HT1080 (cell line): ENCODE data around the gene DLX4. TPM values are rescaled to one million over a fixed set of nuclear protein-coding genes. Genes with fewer than 3 reads are reported as not detected.
A peak's percentile ranks its signal among the peaks of the same experiment; 100 is the strongest.

ENCODE experiments used
- DNase-seq: peaks from one replicate; pipeline ENCODE4 v3.0.0-alpha.2; 2015; ENCODE audit warnings: low read depth
- polyA plus RNA-seq, 2 experiments: library from polyadenylated mRNA; depleted of rRNA; stranded (reverse); fragments of >200 nt; gene quantifications; 2 replicates each; pipeline ENCODE4 v1.2.3, GENCODE V29; 2015
- total RNA-seq: library from RNA; depleted of rRNA; stranded (reverse); fragments of >200 nt; shearing (Covaris generic); gene quantifications from 2 replicates; pipeline ENCODE4 v1.2.3, GENCODE V29; 2014; rRNA removed

DLX4 gene, protein sequence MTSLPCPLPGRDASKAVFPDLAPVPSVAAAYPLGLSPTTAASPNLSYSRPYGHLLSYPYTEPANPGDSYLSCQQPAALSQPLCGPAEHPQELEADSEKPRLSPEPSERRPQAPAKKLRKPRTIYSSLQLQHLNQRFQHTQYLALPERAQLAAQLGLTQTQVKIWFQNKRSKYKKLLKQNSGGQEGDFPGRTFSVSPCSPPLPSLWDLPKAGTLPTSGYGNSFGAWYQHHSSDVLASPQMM
- total RNA-seq: 0.10 and 0.31 TPM in 2 replicates
- polyA plus RNA-seq (2015; cell fraction: cytosol; rRNA removed): 0.10 and 0.67 TPM in 2 replicates
- 0.32 and 1.7 TPM in 2 replicates for polyA plus RNA-seq (2015; cell fraction: nucleus; rRNA removed)

DNA sequence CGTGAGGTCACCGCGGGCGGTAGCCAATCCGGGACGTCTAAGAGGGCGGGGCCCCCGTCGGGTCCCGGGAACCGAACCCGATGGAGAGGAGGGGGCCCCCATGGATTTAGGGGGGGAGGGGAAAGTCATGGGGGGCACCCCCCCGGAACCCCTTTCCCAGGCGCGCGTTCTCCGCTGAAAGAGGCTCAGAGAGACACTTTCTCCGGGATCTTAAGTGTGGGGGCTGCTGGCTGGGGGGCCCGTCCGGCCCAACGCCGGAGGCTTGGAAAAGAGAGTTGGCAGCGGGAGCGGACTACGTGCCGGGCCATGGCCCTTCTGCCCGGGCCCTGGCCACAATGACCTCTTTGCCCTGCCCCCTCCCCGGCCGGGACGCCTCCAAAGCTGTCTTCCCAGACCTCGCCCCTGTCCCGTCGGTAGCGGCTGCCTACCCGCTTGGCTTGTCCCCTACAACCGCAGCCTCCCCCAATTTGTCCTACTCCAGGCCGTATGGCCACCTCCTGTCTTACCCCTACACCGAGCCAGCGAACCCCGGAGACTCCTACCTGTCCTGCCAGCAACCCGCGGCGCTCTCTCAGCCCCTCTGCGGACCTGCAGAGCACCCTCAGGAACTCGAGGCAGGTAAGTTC is at the start of gene DLX4:
TSS of gene DLX4 (plus strand) at position 57 of the 626 bp plus-strand sequence. CDS start at position 336, 279 bp downstream.
- DNase-seq: no peak

DNA sequence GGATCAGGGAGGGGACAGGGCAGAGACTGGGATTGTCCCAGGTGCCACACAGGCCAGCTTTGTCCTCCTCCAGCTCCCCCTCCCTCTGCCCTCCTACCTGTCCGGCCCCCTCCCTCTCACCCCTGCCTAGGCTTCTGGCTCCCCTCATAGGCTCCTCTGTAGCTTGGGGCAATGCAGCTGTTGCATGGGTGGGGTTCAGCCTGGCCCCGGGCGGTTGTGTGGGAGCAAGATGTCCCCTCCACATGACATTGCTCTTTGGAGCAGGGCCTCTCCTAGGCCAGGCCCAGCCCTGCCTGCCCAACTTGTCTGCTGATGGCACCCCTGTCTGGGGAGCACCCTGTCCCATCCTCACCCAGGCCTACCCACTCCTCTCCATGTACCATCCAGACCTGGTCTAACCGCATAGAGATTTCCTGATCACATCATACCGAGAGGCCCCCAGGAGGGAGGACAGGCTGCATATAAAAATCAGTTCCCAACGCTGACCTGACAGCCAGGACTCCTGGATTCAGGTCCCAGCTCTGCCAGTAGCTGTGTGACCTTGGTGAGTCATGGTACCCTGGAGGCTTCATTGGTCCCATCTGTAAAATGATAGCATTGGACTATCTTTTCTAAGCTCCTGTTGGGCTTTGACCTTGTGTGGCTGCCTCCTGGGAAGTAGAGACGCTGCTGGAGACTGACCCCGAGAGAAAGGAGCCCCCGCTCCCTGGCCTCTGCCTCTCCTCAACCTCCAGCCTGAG is 48.8 kb upstream of the DLX4 start:
- no peak for DNase-seq

DNA sequence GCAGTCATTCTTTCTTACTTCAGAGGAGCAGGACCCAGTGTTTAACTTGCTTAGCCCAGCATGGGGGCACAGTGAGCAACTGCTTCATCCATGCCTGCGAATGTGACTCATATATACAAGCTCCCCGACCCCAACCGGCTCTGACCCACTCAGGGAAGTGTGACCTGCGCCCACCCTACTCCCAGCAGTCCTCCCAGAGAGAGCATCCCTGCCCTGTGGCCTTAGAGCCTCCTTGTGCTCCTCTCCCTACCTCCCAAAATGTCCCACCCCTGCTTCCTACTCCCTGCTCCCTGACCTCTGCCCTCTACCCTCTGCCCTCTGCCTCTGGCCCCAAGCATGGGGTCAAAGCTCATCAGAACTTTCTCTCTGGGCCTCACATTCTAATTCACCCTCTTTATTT is 46.9 kb upstream of the DLX4 start:
- DNase-seq: no peak

GRCh38 chr17:49924116-49924515 is 44.9 kb upstream of the DLX4 start:
- no peak for DNase-seq

- no peak for DNase-seq
Measured at GRCh38 chr17:49924589-49924988, 44.4 kb upstream of the DLX4 start.

DNA sequence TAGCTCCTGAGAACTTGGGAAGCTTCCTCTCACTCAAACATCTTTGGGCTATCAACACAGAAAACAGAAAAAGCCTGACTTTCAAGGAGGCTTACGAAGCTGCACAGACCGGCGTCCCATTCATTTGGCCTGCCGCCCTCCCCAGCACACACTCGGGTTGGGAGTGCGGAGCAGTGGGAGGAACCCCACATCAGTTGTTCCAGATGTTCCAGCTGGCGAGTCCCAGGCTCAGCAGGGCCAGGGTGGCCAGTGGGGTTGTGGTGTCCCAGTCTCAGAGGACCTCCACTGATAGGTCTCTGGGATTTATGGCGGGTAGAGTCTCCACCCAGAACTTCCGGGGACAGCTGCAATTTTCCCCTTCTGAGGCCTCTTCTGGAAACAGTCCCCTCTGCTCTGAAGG is 43.1 kb upstream of the DLX4 start:
- DNase-seq: no peak

DNA sequence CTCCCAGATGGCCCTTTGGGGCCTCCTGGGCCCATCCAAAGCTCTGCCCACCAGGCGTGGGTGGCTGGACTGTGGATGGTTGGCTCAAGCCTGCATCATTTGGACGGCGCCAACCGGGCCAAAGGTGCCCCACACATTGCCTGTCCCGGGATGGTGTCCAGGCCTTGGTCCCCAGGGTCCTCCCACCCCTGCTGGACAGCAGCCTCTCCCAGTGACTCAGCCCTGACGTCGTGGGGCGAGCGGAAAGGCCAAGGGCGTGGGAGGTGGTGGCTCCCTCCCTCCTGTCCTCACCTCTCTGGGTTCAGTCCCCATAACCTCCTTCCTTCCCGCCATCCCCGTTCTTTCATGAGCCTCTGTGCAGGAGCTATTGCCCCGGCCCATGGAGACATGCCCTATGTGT is 42.1 kb upstream of the DLX4 start:
- DNase-seq: no peak

DNA sequence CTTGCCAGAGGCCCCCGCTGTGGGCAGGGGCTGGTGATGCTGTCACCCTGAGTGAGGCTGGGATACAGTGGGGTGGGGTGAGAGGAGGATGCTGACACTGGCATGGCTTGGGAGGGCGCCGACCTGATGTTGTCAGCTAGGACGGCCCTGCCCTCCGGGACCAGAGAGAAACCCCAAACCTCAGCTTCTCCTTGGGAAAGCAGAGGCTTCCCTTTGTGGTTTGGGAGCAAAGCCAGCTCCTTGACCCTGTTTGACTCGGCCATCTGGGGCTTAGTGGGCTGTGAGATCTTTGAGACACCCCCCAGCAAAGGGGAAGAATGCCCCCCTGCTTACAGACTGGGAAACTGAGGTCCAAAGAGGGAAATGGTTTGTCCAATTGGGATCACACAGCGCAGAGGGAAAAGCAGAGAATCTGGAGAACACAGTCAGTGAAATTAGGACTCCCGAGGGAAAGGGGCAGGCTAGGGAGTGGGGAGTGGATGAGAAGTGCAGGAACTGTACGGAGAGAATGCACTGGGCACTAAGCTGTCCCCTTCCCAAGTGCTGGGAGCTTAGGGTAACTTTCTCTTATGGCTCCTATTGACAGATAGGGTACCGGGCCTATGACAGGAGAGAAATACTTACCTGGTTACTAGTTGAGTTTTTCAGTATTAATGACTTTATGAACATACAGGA is 40.7 kb upstream of the DLX4 start:
- peak; percentile 26 for DNase-seq

- DNase-seq: peak; percentile 76
Measured at GRCh38 chr17:49928837-49929475, 40.0 kb upstream of the DLX4 start.

DNA sequence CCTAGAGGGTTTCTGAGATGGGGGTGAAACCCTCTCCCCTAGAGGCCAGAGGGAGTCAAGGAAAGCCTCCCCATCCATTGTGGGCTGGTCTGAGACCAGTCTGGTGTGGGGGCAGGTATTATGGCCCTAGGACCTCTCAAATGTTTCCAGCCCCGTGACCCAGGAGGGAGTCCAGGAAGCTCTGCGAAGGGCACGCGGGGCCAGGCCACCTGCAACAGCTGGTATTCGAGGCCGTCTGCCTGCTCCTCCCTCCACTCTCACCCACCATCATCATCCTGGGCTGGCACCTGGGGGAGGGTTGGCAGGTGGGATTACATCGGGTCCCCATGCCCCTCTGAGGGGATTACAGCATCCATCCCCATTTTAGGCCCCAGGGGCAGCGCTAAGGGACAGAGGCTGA is 38.1 kb upstream of the DLX4 start:
- DNase-seq: no peak

- DNase-seq: no peak
Measured at GRCh38 chr17:49931416-49932137, 37.4 kb upstream of the DLX4 start.

DNA sequence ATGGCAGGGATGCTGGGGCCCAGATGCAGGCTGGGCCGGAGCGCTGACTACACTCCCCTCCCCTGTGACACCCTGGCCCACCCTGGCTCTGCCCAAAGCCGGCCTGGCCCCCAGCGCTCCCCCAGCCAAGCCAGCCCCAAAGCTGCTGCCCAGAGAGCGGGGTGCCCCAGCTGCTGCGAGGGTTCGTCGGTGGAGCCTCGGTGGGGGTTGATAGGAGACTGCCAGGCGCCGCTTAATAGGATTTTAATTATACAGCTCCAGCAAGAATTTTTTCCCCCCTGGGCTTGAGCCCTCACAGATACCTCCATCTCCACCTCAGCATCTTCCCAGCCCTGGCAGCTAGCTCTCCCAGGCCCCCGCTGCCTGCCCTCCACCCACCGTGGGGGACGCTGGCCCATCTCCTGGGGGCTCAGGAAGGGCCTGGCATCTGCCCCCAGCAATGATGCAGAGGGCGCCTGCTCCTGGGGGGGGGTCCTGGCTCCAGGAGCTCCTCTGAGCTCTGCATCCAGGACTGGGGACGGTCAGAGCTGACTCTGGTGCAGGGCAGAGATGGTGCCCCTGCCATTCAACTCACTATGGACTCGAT is 36.8 kb upstream of the DLX4 start:
- no peak for DNase-seq

DNA sequence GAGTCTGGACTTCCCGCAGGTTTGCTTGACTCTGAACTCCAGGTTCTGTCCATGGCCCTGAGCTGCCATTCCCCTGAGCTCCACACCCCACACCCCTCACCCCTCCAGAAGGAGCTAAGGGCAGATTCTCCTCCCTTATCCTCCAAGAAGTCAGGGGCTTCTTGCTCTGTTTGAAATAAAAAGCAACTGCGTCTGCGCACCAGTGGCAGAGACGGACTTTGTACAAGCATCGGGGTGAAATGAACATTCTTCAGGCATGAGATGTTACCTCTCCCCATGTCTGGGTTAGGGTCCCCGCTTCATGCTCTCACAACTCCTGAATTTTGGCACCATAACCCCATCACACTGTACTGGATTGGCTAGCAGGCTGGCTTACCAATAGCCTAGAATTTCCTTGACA is 36.1 kb upstream of the DLX4 start:
- DNase-seq: no peak

GRCh38 chr17:49935526-49936210 is 33.3 kb upstream of the DLX4 start:
- no peak for DNase-seq

- DNase-seq: no peak
Measured at GRCh38 chr17:49936386-49936785, 32.6 kb upstream of the DLX4 start.

DNA sequence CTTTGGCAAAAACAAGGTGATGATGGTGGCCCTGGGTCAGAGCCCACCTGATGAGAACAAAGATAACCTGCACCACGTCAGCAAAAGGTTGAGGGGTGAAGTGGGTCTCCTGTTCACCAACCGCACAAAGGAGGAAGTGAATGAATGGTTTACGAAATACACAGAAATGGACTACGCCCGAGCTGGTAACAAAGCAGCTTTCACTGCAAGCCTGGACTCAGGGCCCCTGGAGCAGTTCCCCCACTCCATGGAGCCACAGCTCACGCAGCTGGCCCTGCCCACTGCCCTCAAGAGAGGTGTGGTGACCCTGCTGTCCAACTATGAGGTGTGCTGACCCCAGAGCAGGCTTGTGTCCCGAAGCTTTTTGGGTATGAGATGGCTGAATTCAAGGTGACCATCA is 29.7 kb upstream of the DLX4 start:
- no peak for DNase-seq

DNA sequence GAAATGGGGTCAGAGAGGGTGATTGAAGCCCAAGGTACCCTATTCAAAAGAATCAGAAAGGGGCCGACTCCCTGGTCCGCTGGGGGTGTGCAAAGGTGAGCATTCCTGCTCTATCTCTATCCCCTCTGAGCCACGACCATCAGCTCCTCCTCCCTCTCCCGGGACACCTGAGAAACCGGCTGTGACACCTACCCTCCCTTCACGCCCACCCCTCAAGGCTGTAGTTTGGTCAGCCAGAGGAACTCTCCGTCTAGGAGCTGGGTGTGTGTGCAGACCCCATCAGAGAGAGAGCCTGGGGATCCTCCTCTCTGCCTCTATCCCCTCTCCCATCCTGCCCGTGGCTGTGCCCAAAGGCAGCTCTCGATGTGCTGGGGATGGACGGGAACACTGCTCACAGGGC is 27.6 kb upstream of the DLX4 start:
- DNase-seq: no peak

DNA sequence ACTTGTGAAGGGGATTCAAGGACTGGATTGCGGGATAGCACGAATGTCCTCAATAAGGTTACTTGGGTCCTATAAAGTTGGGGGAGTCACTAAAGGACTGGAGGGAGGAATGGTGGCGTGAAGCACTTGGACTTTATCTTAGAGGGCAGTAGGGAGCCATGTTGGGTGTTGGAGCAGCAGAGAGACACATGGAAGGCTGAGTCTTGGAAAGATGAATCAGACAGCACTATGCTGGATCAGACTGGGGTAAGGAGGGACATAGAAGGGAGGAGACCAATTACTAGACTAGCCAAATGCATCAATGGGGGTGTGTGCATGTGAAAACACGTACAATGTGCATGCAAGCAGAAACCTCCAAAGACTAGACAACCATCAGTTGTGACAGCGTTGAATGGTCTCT is 26.0 kb upstream of the DLX4 start:
- no peak for DNase-seq

DNA sequence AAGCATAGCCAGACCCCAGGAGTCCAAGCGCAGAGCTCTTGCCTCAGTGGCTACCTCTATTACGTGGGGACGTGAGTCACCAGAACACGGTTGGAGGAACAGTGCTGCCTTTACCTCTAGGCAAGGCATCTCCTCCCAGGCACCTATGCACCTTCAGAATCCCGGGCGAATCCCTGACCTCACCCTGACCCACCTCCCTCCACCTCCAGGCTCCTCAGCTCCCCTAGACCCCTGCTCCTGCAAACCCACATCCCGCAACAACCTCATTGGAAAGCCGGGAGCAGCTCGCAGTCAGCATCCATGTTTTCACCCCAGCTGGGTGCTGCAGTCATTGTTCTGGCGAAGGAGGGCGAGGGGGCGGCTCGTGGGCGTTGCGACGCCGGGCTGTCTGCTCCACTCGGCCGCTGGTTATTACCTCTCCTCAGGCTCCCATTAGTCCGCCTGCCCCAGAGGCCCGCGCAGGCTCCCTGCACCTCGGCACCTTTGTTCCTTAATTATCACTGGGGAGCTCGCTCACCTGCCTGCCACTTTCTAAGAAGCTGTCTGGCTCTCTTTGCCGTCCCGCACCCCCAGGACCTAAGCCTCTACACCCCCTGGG is 24.6 kb upstream of the DLX4 start:
- no peak for DNase-seq
